Thyroid gland (tissue), 4 donors: ENCODE measurements around the gene LRRC75B.
"Not testable (repeated sequence)": the region's sequence is repeated elsewhere in the genome, so short reads cannot be mapped to it uniquely, and the experiment has no call there.

ENCODE experiments used
- CTCF ChIP-seq, 6 experiments: fragments of 200-600 bp in 3 of 6; fragments of 450-650 bp in 3 of 6; sonication (generic) in 3 of 6; IDR thresholded peaks; one replicate each; pipeline ENCODE4 v1.5.1; 2016 to 2019; ENCODE audit warnings: antibody characterized with exemption in 6 of 6, mild to moderate bottlenecking in 2 of 6, inconsistent platforms in 1 of 6, moderate library complexity in 1 of 6
- POLR2A ChIP-seq, 2 donors: fragments of 450-650 bp; IDR thresholded peaks; one replicate each; pipeline ENCODE4 v1.6.1; 2017; ENCODE audit warnings: antibody characterized with exemption in 2 of 2, mild to moderate bottlenecking in 2 of 2, moderate library complexity in 1 of 2

GRCh38 chr22:24602847-24603769 lies 10.2 kb upstream of the LRRC75B start, which contains the start of gene GGT1:
- TF ChIP-seq CTCF, POLR2A (IDR thresholded peaks at IDR 0.05): not testable (repeated sequence)
